ENCODE results near the gene PRELID2.
"Not testable (repeated sequence)": the region's sequence is repeated elsewhere in the genome, so short reads cannot be mapped to it uniquely, and the experiment has no call there.

The PRELID2 gene

GRCh38 chr5:145738227-145738626, 96.9 kb downstream of the PRELID2 start:
- DNase-seq: no peak

- no peak for DNase-seq
Observed at GRCh38 chr5:145737578-145737977, 97.6 kb downstream of the PRELID2 start.

GRCh38 chr5:145729956-145730355, 105.2 kb downstream of the PRELID2 start:
- DNase-seq: not testable (repeated sequence)

- no peak for DNase-seq
Observed at GRCh38 chr5:145723516-145723915, 111.6 kb downstream of the PRELID2 start.

GRCh38 chr5:145718956-145719355, 116.2 kb downstream of the PRELID2 start:
- DNase-seq: no peak

GRCh38 chr5:145715412-145715811, 119.7 kb downstream of the PRELID2 start:
- DNase-seq: no peak

GRCh38 chr5:145712245-145712644, 122.9 kb downstream of the PRELID2 start:
- no peak for DNase-seq

- no peak for DNase-seq
Observed at GRCh38 chr5:145711417-145711816, 123.7 kb downstream of the PRELID2 start.

All from activated naive CD4-positive, alpha-beta T cell treated with anti-CD3 and anti-CD28 coated beads, Interleukin-2, amount 50 U/mL, for 16 hours (primary cell).